Neural cell (in vitro differentiated cells): ENCODE data around the gene BICRA. TPM values are rescaled to one million over a fixed set of nuclear protein-coding genes. Genes with fewer than 3 reads are reported as not detected.

Experiments used
- H2AFZ ChIP-seq: fragments of 200-600, 300-800 bp; sonication (generic), shearing (Covaris generic); 2 replicates; pipeline ENCODE4 v1.6.0; 2014; ENCODE audit warnings: low read depth, mild to moderate bottlenecking, antibody characterized with exemption, low read length, moderate library complexity
- H3F3A ChIP-seq: fragments of 200-600 bp; shearing (Covaris generic); 2 replicates; pipeline ENCODE4 v1.6.1; 2016; ENCODE audit warnings: mild to moderate bottlenecking, moderate library complexity, mixed read lengths, antibody characterized with exemption, low read length; ENCODE audit not compliant: insufficient read depth, poor library complexity, severe bottlenecking
- H3K27ac ChIP-seq: fragments of 200-600, 300-800 bp; sonication (generic), shearing (Covaris generic); 2 replicates; pipeline ENCODE4 v1.5.1; 2014; ENCODE audit warnings: mild to moderate bottlenecking, low read length, moderate library complexity
- H3K27me3 ChIP-seq: fragments of 300-800, 200-600 bp; sonication (generic), shearing (Covaris generic); 2 replicates; pipeline ENCODE4 v1.6.0; 2014; ENCODE audit warnings: mild to moderate bottlenecking, low read depth, low read length, moderate library complexity; ENCODE audit not compliant: insufficient read depth
- H3K36me3 ChIP-seq: fragments of 300-800, 200-600 bp; sonication (generic), shearing (Covaris generic); 2 replicates; pipeline ENCODE4 v1.5.1; 2014; ENCODE audit warnings: mild to moderate bottlenecking, antibody characterized with exemption, low read length, moderate library complexity; ENCODE audit not compliant: insufficient read depth
- H3K4me2 ChIP-seq: fragments of 300-800, 200-600 bp; sonication (generic), shearing (Covaris generic); 2 replicates; pipeline ENCODE4 v1.6.0; 2014; ENCODE audit warnings: mild to moderate bottlenecking, low read length
- H3K4me3 ChIP-seq: fragments of 300-800, 200-600 bp; sonication (generic), shearing (Covaris generic); 2 replicates; pipeline ENCODE4 v1.5.1; 2014; ENCODE audit warnings: mild to moderate bottlenecking, low read length, moderate library complexity
- H3K79me2 ChIP-seq: fragments of 200-600 bp; shearing (Covaris generic); replicated peaks from 2 replicates; pipeline ENCODE4 v1.6.0; 2014; ENCODE audit warnings: mild to moderate bottlenecking, low read length, moderate library complexity; ENCODE audit not compliant: insufficient read depth
- H3K9ac ChIP-seq: fragments of 300-800, 200-600 bp; sonication (generic), shearing (Covaris generic); 2 replicates; pipeline ENCODE4 v1.6.1; 2016; ENCODE audit warnings: mild to moderate bottlenecking, low read length, mixed read lengths
- H3K9me2 ChIP-seq: fragments of 200-600 bp; shearing (Covaris generic); 2 replicates; pipeline ENCODE4 v1.6.1; 2016; ENCODE audit warnings: mild to moderate bottlenecking, low read length, mixed read lengths; ENCODE audit not compliant: insufficient read depth
- H3K9me3 ChIP-seq: fragments of 200-600, 300-800 bp; sonication (generic), shearing (Covaris generic); 2 replicates; pipeline ENCODE4 v1.6.1; 2016; ENCODE audit warnings: mild to moderate bottlenecking, mixed run types, low read length, moderate library complexity, mixed read lengths
- H4K20me1 ChIP-seq: fragments of 200-600 bp; shearing (Covaris generic); 2 replicates; pipeline ENCODE4 v1.6.1; 2016; ENCODE audit warnings: mild to moderate bottlenecking, mixed run types; ENCODE audit not compliant: insufficient read depth
- EP300 ChIP-seq: fragments of 450-650 bp; conservative IDR thresholded peaks from 2 replicates; pipeline ENCODE4 v1.6.1; 2014; ENCODE audit warnings: antibody characterized with exemption, mild to moderate bottlenecking, moderate library complexity; ENCODE audit not compliant: poor library complexity, severe bottlenecking
- EZH2 ChIP-seq: fragments of 200-600, 300-800 bp; shearing (Covaris generic), sonication (generic); IDR thresholded peaks from 2 replicates; pipeline ENCODE4 v1.6.1; 2014; ENCODE audit warnings: antibody characterized with exemption, low read length, borderline replicate concordance, mild to moderate bottlenecking; ENCODE audit not compliant: insufficient read depth, poor library complexity, severe bottlenecking
- MXI1 ChIP-seq: fragments of 450-650 bp; conservative IDR thresholded peaks from 2 replicates; pipeline ENCODE4 v1.6.1; 2014; ENCODE audit warnings: antibody characterized with exemption, mild to moderate bottlenecking; ENCODE audit not compliant: poor library complexity, severe bottlenecking
- POLR2AphosphoS5 ChIP-seq: IDR thresholded peaks from 2 replicates; pipeline ENCODE4 v1.6.1; 2012
- RAD21 ChIP-seq: fragments of 450-650 bp; conservative IDR thresholded peaks from 2 replicates; pipeline ENCODE4 v1.6.1; 2014; ENCODE audit warnings: antibody characterized with exemption, mild to moderate bottlenecking, moderate library complexity
- SMC3 ChIP-seq: fragments of 450-650 bp; conservative IDR thresholded peaks from 2 replicates; pipeline ENCODE4 v1.6.1; 2014; ENCODE audit warnings: antibody characterized with exemption, mild to moderate bottlenecking, moderate library complexity; ENCODE audit not compliant: poor library complexity
- TAF1 ChIP-seq: IDR thresholded peaks from 2 replicates; pipeline ENCODE4 v1.6.1; 2012; ENCODE audit warnings: low read depth
- polyA plus RNA-seq: library from polyadenylated mRNA; depleted of rRNA; stranded (reverse); fragments of >200 nt; gene quantifications from 2 replicates; pipeline ENCODE4 v1.2.3, GENCODE V29; 2014
- TF ChIP-seq, protein P1 (sequence below): IDR thresholded peaks from 2 replicates; pipeline ENCODE4 v1.6.1; 2012; ENCODE audit warnings: borderline replicate concordance
- TF ChIP-seq, protein P2 (sequence below): fragments of 450-650 bp; IDR thresholded peaks from 2 replicates; pipeline ENCODE4 v1.5.1; 2014; ENCODE audit warnings: antibody characterized with exemption, mild to moderate bottlenecking, moderate library complexity; ENCODE audit not compliant: poor library complexity, severe bottlenecking

BICRA gene
- polyA plus RNA-seq, 1 donor from 2014 or later: 0.11 TPM

DNA sequence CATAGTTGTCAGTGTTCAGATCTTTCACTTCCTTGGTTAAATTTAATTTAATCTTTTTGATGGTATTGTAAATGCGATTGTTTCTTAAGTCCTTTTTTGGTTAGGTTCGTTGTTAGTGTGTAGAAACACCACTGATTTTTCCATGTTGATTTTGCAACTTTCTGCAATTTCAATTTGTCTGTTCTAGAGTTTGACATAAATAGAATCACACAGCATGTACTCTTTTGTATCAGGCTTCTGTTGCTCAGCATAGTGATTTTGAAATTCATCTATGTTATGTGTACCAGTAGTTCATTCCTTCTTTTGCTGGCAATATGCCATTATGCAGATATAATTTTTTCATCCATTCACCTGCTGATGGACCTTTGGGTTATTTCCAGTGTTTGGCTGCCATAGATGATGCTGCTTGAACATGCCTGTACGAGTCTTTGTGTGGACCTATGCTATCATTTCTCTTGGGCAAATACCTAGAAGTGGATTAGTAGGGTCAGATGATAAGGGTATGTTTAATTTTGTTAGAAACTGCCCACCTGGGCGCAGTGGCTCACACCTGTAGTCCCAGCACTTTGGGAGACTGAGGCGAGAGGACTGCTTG is 33.1 kb downstream of the BICRA start:
- Histone ChIP-seq H3K4me2 (no peak overlapping the region), H3F3A (no peaks in the 10 kb centered on the region), H3K9me2 (no peaks in the 10 kb centered on the region), H3K36me3 (peaks cover 3% of the 10 kb centered on the region), H3K79me2 (peaks cover 57% of the 10 kb centered on the region), H3K27ac (no peak overlapping the region), H3K27me3 (no peaks in the 10 kb centered on the region), H3K4me3 (no peak overlapping the region), H3K9ac (no peak overlapping the region), H2AFZ (no peak overlapping the region), H3K9me3 (no peaks in the 10 kb centered on the region), H4K20me1 (no peaks in the 10 kb centered on the region)
- TF ChIP-seq EP300 (no peak), SMC3 (no peak), RAD21 (no peak), TAF1 (no peak), MXI1 (no peak), POLR2AphosphoS5 (no peak), EZH2 (no peak)
- TF ChIP-seq, protein P1, sequence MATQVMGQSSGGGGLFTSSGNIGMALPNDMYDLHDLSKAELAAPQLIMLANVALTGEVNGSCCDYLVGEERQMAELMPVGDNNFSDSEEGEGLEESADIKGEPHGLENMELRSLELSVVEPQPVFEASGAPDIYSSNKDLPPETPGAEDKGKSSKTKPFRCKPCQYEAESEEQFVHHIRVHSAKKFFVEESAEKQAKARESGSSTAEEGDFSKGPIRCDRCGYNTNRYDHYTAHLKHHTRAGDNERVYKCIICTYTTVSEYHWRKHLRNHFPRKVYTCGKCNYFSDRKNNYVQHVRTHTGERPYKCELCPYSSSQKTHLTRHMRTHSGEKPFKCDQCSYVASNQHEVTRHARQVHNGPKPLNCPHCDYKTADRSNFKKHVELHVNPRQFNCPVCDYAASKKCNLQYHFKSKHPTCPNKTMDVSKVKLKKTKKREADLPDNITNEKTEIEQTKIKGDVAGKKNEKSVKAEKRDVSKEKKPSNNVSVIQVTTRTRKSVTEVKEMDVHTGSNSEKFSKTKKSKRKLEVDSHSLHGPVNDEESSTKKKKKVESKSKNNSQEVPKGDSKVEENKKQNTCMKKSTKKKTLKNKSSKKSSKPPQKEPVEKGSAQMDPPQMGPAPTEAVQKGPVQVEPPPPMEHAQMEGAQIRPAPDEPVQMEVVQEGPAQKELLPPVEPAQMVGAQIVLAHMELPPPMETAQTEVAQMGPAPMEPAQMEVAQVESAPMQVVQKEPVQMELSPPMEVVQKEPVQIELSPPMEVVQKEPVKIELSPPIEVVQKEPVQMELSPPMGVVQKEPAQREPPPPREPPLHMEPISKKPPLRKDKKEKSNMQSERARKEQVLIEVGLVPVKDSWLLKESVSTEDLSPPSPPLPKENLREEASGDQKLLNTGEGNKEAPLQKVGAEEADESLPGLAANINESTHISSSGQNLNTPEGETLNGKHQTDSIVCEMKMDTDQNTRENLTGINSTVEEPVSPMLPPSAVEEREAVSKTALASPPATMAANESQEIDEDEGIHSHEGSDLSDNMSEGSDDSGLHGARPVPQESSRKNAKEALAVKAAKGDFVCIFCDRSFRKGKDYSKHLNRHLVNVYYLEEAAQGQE: no peak
- TF ChIP-seq, protein P2, sequence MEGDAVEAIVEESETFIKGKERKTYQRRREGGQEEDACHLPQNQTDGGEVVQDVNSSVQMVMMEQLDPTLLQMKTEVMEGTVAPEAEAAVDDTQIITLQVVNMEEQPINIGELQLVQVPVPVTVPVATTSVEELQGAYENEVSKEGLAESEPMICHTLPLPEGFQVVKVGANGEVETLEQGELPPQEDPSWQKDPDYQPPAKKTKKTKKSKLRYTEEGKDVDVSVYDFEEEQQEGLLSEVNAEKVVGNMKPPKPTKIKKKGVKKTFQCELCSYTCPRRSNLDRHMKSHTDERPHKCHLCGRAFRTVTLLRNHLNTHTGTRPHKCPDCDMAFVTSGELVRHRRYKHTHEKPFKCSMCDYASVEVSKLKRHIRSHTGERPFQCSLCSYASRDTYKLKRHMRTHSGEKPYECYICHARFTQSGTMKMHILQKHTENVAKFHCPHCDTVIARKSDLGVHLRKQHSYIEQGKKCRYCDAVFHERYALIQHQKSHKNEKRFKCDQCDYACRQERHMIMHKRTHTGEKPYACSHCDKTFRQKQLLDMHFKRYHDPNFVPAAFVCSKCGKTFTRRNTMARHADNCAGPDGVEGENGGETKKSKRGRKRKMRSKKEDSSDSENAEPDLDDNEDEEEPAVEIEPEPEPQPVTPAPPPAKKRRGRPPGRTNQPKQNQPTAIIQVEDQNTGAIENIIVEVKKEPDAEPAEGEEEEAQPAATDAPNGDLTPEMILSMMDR: no peak

DNA sequence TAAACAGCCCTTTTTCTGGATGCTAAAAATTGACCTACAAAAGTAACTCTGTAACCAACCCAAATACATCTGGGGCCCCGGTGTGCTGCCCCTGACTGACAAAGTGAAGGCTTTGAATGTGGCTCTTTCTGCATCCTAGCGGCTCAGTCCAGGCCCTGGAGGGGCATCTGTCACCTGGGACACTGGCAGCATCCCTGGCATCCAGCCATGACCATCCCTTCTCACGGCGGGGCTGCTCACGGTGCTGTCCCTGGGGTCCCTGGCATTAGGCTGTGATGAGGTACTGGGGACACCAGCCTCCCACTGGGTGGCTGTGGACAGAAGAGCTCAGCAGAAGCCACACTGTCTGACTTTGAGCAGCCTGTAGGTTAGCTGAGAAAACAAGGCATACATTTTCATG is 34.3 kb downstream of the BICRA start:
- Histone ChIP-seq H3K79me2 (peaks cover 58% of the 10 kb centered on the region), H3F3A (no peaks in the 10 kb centered on the region), H3K36me3 (peaks cover 5% of the 10 kb centered on the region), H3K4me2 (no peak overlapping the region), H3K4me3 (no peak overlapping the region), H3K9me2 (no peaks in the 10 kb centered on the region), H4K20me1 (no peaks in the 10 kb centered on the region), H3K27ac (no peak overlapping the region), H3K9ac (no peak overlapping the region), H3K27me3 (no peaks in the 10 kb centered on the region), H2AFZ (no peak overlapping the region), H3K9me3 (no peaks in the 10 kb centered on the region)
- TF ChIP-seq, protein P2: no peak
- no peak for TF ChIP-seq RAD21
- no peak for TF ChIP-seq POLR2AphosphoS5
- TF ChIP-seq, protein P1: no peak
- TF ChIP-seq TAF1: no peak
- TF ChIP-seq EP300: no peak
- TF ChIP-seq MXI1: no peak
- TF ChIP-seq EZH2: no peak
- TF ChIP-seq SMC3: no peak
